Measurements from ENCODE around the gene CGNL1.

Gene CGNL1

DNA sequence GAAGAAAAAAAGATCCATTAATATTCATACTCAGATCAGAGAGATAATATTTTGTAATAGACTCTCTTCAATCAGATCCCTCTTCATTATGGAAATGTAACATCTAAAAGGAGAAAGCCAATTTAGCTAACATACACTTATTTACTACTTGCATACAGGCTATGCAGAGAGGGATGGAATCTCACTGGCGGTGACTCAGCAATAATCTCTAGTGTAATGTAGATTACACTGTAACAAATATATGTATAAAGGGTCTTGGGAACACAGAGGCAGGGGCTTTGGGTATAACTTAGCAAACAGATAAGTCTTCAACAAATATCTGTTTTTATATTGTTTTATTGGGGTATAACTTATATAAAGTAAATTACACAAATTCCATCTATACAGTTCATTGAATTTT is 69.6 kb downstream of the CGNL1 start:
- in situ Hi-C loops (cut with MboI; ENCODE audit: low sequenced_read_pairs, unreplicated experiment) = no loop called here
- no peak for DNase-seq (ENCODE audit: low spot score)
- no peak for TF ChIP-seq CTCF (IDR thresholded peaks at IDR 0.05; ENCODE audit: borderline replicate concordance, control extremely low read depth, extremely low read depth, insufficient read depth, missing control alignments)

DNA sequence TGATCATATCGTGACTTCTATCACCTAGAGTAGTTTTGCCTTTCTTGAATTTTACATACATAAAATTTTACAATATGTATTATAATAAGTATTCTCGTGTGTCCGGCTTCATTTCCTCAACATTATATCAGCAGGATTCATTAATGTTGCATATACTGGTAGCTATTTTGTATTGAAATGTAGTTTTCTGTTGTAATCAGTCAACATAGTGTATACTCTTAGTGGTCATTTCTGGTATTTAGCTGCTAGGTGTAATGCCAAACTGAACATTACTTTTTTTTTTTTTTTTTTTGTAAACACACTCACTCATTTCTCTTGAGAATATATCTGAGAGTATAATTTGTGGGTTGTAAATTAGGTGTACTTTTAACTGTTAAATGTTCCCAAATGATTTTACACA is 70.1 kb downstream of the CGNL1 start:
- in situ Hi-C loops (cut with MboI; ENCODE audit: low sequenced_read_pairs, unreplicated experiment) = no loop called here
- DNase-seq (ENCODE audit: low spot score) = no peak
- no peak for TF ChIP-seq CTCF (IDR thresholded peaks at IDR 0.05; ENCODE audit: borderline replicate concordance, control extremely low read depth, extremely low read depth, insufficient read depth, missing control alignments)

GRCh38 chr15:57451555-57451954 is 75.2 kb downstream of the CGNL1 start:
- no peak for TF ChIP-seq CTCF (IDR thresholded peaks at IDR 0.05; ENCODE audit: borderline replicate concordance, control extremely low read depth, extremely low read depth, insufficient read depth, missing control alignments)
- in situ Hi-C loops (cut with MboI; ENCODE audit: low sequenced_read_pairs, unreplicated experiment) = no loop called here
- DNase-seq (ENCODE audit: low spot score) = no peak

DNA sequence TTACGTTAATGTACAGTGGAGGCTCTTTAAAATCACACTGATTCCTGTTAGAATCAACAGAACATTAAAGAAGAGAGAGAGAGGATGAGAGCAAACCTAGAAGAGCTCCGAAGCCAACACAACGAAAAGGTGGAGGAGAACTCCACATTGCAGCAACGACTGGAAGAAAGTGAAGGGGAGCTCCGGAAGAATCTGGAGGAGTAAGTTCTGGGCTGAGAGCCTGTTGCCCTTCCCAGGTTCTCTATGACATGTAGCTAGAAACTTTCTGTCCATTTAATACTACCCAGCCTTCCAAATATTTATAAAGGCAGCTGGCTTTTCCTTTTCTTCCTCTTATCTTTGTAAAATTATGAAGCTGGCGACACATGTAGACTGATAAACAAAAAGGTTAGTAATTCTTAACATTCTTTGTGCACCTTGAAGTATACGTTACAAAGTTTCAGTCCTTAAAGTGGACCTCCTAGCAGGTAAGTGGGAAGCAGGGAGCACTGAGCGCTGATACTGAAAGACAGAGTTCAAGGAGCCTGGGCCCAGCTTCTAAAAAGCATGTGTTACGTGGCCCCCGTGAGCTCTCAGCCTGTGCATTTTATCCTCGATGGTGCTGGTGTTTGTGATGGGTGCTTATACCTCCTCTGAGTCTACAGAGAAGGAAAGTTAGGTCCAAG is 75.9 kb downstream of the CGNL1 start:
- no peak for TF ChIP-seq CTCF (IDR thresholded peaks at IDR 0.05; ENCODE audit: borderline replicate concordance, control extremely low read depth, extremely low read depth, insufficient read depth, missing control alignments)
- no peak for DNase-seq (ENCODE audit: low spot score)
- in situ Hi-C loops (cut with MboI; ENCODE audit: low sequenced_read_pairs, unreplicated experiment) = no loop called here

DNA sequence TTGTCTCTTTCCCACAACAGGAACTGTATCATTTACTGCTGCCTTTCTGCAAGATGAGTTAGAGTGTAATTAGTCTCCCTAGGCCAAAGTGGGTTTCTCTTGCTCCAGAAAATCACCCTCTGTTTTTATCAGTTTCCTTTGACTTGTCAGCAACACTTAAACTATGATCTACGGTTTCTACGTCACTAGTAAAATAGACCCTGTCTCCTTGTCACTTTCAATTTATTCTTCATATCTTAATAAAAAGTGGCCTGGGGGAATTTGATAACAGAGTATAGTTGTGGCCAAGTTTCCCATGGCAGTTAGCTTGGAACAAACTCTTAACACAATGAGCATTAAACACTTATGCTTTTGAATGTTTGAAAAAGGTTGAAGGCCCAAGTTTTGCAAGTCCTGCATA is 79.6 kb downstream of the CGNL1 start:
- in situ Hi-C loops (cut with MboI; ENCODE audit: low sequenced_read_pairs, unreplicated experiment) = no loop called here
- TF ChIP-seq CTCF (IDR thresholded peaks at IDR 0.05; ENCODE audit: borderline replicate concordance, control extremely low read depth, extremely low read depth, insufficient read depth, missing control alignments) = no peak
- DNase-seq (ENCODE audit: low spot score) = no peak

DNA sequence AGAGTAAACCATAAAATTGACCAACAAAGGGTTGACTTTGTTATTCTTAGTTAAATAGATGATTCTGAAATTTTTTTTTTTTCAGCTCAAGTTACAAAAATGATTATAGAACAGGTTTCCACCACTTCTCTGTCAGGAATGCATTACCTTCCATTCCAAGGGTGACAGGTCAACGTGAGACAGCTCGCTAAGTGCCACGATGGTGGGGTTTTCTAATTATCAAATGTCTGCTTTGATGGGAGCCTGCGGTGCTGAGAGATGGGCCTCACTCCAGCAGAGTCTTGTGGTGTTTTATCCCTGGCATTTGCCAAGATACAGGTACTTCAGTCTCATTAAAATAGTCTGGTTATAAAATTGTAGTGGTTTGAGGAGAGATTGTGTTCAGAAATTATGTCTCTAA is 80.3 kb downstream of the CGNL1 start:
- TF ChIP-seq CTCF (IDR thresholded peaks at IDR 0.05; ENCODE audit: borderline replicate concordance, control extremely low read depth, extremely low read depth, insufficient read depth, missing control alignments) = no peak
- in situ Hi-C loops (cut with MboI; ENCODE audit: low sequenced_read_pairs, unreplicated experiment) = no loop called here
- no peak for DNase-seq (ENCODE audit: low spot score)
